ENCODE measurements around the gene FOXQ1. TPM values are rescaled to one million over a fixed set of nuclear protein-coding genes. Genes with fewer than 3 reads are reported as not detected.

Gene FOXQ1
- total RNA-seq, 4 donors from 2014 or later = 1.6 TPM; not detected in 3

DNA sequence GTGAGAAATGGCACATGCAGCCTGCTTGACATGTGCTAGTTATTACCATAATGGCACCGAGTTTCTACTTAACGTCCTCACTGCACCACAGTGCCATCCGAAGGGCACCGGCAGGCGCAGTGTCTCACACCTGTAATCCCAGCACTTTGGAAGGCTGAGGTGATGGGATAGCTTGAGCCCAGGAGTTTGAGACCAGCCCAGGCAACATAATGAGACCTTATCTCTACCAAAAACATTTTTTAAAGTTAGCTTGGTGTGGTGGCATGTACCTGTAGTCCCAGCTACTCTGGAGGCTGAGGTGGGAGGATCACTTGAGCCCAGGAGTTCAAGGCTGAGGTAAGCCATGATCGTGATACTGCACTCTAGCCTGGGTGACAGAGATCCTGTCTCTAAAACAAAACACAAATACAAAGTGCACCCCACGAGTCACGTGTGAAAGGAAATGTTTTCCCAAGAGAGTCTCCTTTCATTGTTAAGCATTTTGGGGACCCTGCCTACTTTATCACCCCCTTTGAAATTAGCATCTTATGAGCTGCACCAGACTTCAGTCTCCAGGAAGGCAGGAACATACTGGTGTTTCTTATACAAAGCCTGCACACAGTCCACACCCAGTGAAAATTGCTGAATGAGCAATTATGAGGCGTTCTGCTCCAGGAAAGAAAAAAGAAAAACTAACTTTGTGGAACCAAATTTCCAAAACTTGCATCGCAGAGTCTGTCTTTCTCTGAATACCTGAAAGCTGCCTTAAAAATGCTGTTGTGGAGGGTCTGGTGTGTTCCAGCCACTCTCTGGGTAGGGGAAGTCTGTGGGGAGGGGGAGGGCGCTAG, 47.1 kb upstream of the FOXQ1 start:
- Histone ChIP-seq H3K27me3 (no peaks in the 10 kb centered on the region), H3K9me3 (no peaks in the 10 kb centered on the region), H3K4me3 (no peak overlapping the region), H3K4me1 (no peaks in the 10 kb centered on the region), H3K36me3 (no peaks in the 10 kb centered on the region), H3K27ac (no peak overlapping the region)
- WGBS, 2 donors (ENCODE audit: low coverage in 1 of 2) = 72 to 83% methylated on average over 3 to 11 of the region's 11 CpGs
- in situ Hi-C loops (cut with MboI; ENCODE audit: low pct_ligation_motif_present in 1 of 4, low pct_unique_long_range_greater_than_20kb in 1 of 4, low sequenced_read_pairs in 3 of 4) = no loop called here
- intact Hi-C loops (cut with DNase I; ENCODE audit: low total_unique reads) = no loop called here
- TF ChIP-seq, protein P1, sequence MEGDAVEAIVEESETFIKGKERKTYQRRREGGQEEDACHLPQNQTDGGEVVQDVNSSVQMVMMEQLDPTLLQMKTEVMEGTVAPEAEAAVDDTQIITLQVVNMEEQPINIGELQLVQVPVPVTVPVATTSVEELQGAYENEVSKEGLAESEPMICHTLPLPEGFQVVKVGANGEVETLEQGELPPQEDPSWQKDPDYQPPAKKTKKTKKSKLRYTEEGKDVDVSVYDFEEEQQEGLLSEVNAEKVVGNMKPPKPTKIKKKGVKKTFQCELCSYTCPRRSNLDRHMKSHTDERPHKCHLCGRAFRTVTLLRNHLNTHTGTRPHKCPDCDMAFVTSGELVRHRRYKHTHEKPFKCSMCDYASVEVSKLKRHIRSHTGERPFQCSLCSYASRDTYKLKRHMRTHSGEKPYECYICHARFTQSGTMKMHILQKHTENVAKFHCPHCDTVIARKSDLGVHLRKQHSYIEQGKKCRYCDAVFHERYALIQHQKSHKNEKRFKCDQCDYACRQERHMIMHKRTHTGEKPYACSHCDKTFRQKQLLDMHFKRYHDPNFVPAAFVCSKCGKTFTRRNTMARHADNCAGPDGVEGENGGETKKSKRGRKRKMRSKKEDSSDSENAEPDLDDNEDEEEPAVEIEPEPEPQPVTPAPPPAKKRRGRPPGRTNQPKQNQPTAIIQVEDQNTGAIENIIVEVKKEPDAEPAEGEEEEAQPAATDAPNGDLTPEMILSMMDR (IDR thresholded peaks at IDR 0.05) = no peak
- TF ChIP-seq EP300 (IDR thresholded peaks at IDR 0.05; ENCODE audit: low read depth) = no peak
- TF ChIP-seq POLR2A (IDR thresholded peaks at IDR 0.05) = no peak
- no peak for TF ChIP-seq POLR2AphosphoS5 (IDR thresholded peaks at IDR 0.05)
- DNase-seq = no peak

GRCh38 chr6:1266686-1267056, 45.2 kb upstream of the FOXQ1 start:
- no peaks in the 10 kb centered on the region for H3K36me3 ChIP-seq
- H3K9me3 ChIP-seq = no peaks in the 10 kb centered on the region
- intact Hi-C loops (cut with DNase I; ENCODE audit: low total_unique reads) (no loop called here), in situ Hi-C loops (cut with MboI; ENCODE audit: low pct_ligation_motif_present in 1 of 4, low pct_unique_long_range_greater_than_20kb in 1 of 4, low sequenced_read_pairs in 3 of 4) (no loop called here)
- no peaks in the 10 kb centered on the region for H3K27me3 ChIP-seq
- 57 to 90% methylated on average over 3 of the region's 3 CpGs for WGBS, 2 donors (ENCODE audit: low coverage in 1 of 2)
- no peak overlapping the region for H3K4me3 ChIP-seq
- no peaks in the 10 kb centered on the region for H3K4me1 ChIP-seq
- H3K27ac ChIP-seq = no peak overlapping the region
- TF ChIP-seq POLR2AphosphoS5 (IDR thresholded peaks at IDR 0.05) (no peak), POLR2A (IDR thresholded peaks at IDR 0.05) (no peak), EP300 (IDR thresholded peaks at IDR 0.05; ENCODE audit: low read depth) (no peak)
- TF ChIP-seq, protein P1 (IDR thresholded peaks at IDR 0.05) = no peak
- no peak for DNase-seq

DNA sequence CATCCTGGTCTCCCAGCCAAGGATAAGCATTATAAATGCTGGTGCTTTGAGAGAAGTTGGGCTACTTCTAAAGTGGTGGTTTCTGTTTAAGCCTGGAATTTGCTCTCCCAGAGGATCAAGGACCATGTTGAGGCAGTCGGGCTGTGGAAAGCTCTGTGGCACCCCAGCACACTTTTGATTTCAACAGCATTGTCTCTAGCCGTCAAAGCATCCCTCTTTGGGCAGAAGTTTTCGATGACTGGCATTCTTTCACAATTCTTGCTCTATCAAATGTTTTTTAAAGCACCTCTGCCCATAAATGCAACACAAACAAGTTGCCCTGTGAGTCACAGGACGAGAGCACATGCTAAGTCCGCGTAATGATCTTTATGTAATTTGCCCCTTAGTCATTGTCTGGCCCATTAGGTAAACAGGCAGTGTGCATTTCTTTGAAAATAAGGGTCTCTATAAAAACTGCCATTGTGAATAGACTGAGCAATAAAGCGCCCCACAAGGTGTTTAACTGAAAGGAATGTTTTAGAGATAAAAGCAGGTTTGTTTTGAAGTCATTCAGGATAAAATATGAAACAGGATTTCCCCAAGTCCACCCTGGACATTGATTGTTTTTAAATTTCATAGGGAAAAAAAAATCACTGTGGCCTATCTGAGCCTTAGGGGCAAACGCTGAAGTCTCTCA, 44.7 kb upstream of the FOXQ1 start:
- H3K4me1 ChIP-seq = no peaks in the 10 kb centered on the region
- no peak overlapping the region for H3K27ac ChIP-seq
- intact Hi-C loops (cut with DNase I; ENCODE audit: low total_unique reads) (no loop called here), in situ Hi-C loops (cut with MboI; ENCODE audit: low pct_ligation_motif_present in 1 of 4, low pct_unique_long_range_greater_than_20kb in 1 of 4, low sequenced_read_pairs in 3 of 4) (no loop called here)
- no peaks in the 10 kb centered on the region for H3K36me3 ChIP-seq
- H3K9me3 ChIP-seq = no peaks in the 10 kb centered on the region
- WGBS, 2 donors (ENCODE audit: low coverage in 1 of 2) = 60 to 65% methylated on average over 4 to 8 of the region's 8 CpGs
- H3K4me3 ChIP-seq = no peak overlapping the region
- no peaks in the 10 kb centered on the region for H3K27me3 ChIP-seq
- TF ChIP-seq, protein P1 (IDR thresholded peaks at IDR 0.05) = no peak
- no peak for TF ChIP-seq POLR2AphosphoS5 (IDR thresholded peaks at IDR 0.05)
- no peak for TF ChIP-seq POLR2A (IDR thresholded peaks at IDR 0.05)
- no peak for TF ChIP-seq EP300 (IDR thresholded peaks at IDR 0.05; ENCODE audit: low read depth)
- no peak for DNase-seq

- no peaks in the 10 kb centered on the region for H3K27me3 ChIP-seq
- H3K4me1 ChIP-seq = no peaks in the 10 kb centered on the region
- no peak overlapping the region for H3K4me3 ChIP-seq
- no peaks in the 10 kb centered on the region for H3K36me3 ChIP-seq
- 72 to 75% methylated on average over 16 to 18 of the region's 18 CpGs for WGBS, 2 donors (ENCODE audit: low coverage in 1 of 2)
- TF ChIP-seq EP300 (IDR thresholded peaks at IDR 0.05; ENCODE audit: low read depth) (no peak), POLR2AphosphoS5 (IDR thresholded peaks at IDR 0.05) (no peak), POLR2A (IDR thresholded peaks at IDR 0.05) (no peak)
- in situ Hi-C loops (cut with MboI; ENCODE audit: low pct_ligation_motif_present in 1 of 4, low pct_unique_long_range_greater_than_20kb in 1 of 4, low sequenced_read_pairs in 3 of 4) (no loop called here), intact Hi-C loops (cut with DNase I; ENCODE audit: low total_unique reads) (no loop called here)
- H3K27ac ChIP-seq = no peak overlapping the region
- no peaks in the 10 kb centered on the region for H3K9me3 ChIP-seq
- no peak for DNase-seq
Measured at GRCh38 chr6:1267790-1268762, 43.8 kb upstream of the FOXQ1 start.

Measured in transverse colon (tissue), 4 donors.